ENCODE measurements around the gene DUSP1.

Gene DUSP1

DNA sequence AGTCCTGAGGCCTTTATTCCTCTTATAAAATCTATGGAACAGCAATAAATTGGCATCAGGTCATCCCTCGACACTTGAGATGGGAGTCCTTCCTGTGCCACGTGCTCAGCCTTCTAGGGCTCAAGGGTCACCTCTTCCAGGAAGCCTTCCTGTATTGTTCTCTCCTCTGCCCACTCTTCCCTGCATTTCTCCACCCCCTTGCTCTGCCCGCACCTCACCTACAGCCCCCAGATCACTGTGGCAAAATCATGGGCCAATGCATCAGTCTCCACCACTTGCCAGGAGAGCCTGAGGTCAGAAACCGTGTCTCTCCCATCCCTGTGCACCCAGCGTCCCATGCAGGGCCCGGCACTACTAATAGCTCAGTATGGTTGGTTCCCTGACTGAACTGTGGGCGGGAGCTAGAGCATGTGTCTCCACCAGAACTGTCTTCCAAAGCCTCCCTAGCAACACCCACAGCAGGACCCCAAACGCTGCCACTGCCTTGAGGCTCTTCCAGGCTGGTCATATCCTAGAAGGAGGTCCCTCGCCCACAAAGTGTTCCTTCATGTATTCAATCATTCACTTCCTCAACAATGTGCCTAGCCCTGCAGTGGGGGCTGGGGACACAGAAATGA, 13.5 kb downstream of the DUSP1 start:
- POLR2A ChIA-PET = interaction anchor here (0.6 to 3.4 kb wide), 3 partner anchors 10 to 23 kb away, joined by 3 to 28 read pairs (median 4); partner anchors contain the start of gene DUSP1
- no peak for DNase-seq (ENCODE audit: low read depth, low spot score)
- no peak overlapping the region for H3K4me3 ChIP-seq (ENCODE audit: low read depth, low read length)
- TF ChIP-seq, protein P1, sequence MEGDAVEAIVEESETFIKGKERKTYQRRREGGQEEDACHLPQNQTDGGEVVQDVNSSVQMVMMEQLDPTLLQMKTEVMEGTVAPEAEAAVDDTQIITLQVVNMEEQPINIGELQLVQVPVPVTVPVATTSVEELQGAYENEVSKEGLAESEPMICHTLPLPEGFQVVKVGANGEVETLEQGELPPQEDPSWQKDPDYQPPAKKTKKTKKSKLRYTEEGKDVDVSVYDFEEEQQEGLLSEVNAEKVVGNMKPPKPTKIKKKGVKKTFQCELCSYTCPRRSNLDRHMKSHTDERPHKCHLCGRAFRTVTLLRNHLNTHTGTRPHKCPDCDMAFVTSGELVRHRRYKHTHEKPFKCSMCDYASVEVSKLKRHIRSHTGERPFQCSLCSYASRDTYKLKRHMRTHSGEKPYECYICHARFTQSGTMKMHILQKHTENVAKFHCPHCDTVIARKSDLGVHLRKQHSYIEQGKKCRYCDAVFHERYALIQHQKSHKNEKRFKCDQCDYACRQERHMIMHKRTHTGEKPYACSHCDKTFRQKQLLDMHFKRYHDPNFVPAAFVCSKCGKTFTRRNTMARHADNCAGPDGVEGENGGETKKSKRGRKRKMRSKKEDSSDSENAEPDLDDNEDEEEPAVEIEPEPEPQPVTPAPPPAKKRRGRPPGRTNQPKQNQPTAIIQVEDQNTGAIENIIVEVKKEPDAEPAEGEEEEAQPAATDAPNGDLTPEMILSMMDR (IDR thresholded peaks at IDR 0.05; ENCODE audit: insufficient read depth, low read length, missing control alignments) = no peak
- CTCF ChIA-PET = interaction anchor here (0.9 to 2.9 kb wide), 9 partner anchors 8 to 174 kb away, joined by 3 to 14 read pairs (median 3); no protein-coding TSS in a partner anchor

DNA sequence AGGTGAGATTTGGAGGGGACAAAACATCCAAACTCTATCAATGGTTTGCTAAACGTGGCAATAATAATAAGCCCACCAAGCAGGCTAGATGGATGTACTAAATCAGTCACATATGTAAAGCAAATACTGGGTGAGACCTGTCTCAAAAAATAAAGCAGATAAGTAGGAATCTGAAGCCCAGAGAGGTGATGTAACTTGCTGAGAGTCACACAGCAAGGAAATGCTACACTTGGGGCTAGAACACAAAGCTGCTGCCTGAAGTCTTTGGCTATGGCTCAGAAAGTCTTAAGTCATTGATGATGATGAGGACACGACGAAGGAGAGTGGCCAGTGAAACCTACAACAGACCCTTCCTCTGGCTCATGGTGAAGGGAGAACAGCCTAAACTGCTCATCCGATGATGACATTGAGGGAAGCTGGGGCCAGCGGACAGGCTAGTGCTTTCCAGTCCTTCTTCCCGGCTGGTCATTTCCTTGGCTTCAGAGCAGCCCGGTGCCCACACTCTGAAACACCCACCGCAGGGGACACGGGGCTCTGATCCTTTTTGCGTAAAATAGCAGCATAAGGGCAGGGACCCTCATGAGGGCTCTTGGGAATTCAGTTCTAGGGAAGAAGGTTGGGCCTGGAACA, 14.1 kb downstream of the DUSP1 start:
- no peak overlapping the region for H3K4me3 ChIP-seq (ENCODE audit: low read depth, low read length)
- no peak for DNase-seq (ENCODE audit: low read depth, low spot score)
- TF ChIP-seq, protein P1 (IDR thresholded peaks at IDR 0.05; ENCODE audit: insufficient read depth, low read length, missing control alignments) = no peak
- POLR2A ChIA-PET = interaction anchor here (3.4 kb wide), 1 partner anchor 14 kb away, joined by 28 read pairs; the partner anchor contains the start of gene DUSP1
- CTCF ChIA-PET = interaction anchor here (1.0 kb wide), 1 partner anchor 16 kb away, joined by 3 read pairs; no protein-coding TSS in a partner anchor

DNA sequence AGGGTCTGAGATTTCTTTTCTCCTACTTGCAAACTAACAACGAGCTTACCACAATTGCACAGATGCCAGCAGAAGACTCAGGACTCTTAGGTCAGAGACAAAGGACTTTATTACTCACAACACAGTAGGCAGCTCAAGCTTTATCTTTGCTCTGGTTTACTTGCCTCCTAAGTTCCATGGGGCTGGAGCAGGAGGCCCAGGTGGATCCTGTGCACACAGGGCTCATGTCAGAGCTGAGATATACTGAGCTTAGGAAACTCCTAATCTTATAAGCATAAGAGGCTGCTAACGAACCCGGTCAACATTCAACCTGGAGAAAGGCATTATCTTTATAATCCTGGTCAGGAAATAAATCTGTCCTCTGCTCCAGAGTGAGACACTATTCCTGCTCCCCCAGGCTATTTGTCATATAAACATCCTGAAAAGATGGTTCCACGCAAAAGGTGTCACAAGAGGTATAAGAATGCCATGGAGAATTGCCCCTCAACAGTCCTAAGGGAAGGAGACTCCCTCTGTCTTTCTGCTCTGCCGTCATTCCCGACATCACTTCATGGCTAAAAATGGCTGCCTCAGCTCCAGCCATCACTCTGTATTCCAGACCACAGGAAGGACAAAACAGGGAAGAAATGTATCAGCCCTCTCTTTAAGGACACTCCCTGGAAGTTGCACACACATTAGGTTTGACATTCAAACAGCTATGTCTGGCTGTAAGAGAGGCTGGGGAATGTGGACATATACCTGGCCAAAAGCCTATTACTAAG, 16.2 kb downstream of the DUSP1 start:
- no peak overlapping the region for H3K4me3 ChIP-seq (ENCODE audit: low read depth, low read length)
- TF ChIP-seq, protein P1 (IDR thresholded peaks at IDR 0.05; ENCODE audit: insufficient read depth, low read length, missing control alignments) = no peak
- CTCF ChIA-PET = interaction anchor here (0.6 to 2.5 kb wide), 8 partner anchors 9 to 177 kb away, joined by 3 to 8 read pairs (median 4); no protein-coding TSS in a partner anchor
- no peak for DNase-seq (ENCODE audit: low read depth, low spot score)
- POLR2A ChIA-PET = interaction anchor here (1.2 kb wide), 1 partner anchor 14 kb away, joined by 4 read pairs; no protein-coding TSS in a partner anchor

DNA sequence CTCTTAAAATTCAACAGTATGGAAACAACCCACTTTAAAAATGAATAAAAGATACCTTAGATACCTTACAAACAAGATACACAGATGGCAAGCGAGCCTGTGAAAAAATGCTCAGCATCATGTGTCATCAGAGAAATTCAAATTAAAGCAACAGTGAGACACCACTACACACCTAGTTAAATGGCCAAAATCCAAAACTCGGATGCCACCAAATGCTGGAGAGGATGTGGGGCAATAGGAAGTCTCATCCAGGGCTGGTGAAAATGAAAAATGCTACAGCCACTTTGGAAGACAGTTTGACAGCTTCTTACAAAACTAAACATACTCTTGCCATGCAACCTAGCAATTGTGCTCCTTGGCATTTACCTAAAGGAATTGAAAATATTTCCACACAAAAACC, 17.9 kb downstream of the DUSP1 start:
- ChIA-PET CTCF (interaction anchor here (1.0 to 2.5 kb wide), 6 partner anchors 13 to 179 kb away, joined by 3 to 12 read pairs (median 4); no protein-coding TSS in a partner anchor), POLR2A (no interaction called here)
- DNase-seq (ENCODE audit: low read depth, low spot score) = no peak
- TF ChIP-seq, protein P1 (IDR thresholded peaks at IDR 0.05; ENCODE audit: insufficient read depth, low read length, missing control alignments) = no peak
- H3K4me3 ChIP-seq (ENCODE audit: low read depth, low read length) = no peak overlapping the region

DNA sequence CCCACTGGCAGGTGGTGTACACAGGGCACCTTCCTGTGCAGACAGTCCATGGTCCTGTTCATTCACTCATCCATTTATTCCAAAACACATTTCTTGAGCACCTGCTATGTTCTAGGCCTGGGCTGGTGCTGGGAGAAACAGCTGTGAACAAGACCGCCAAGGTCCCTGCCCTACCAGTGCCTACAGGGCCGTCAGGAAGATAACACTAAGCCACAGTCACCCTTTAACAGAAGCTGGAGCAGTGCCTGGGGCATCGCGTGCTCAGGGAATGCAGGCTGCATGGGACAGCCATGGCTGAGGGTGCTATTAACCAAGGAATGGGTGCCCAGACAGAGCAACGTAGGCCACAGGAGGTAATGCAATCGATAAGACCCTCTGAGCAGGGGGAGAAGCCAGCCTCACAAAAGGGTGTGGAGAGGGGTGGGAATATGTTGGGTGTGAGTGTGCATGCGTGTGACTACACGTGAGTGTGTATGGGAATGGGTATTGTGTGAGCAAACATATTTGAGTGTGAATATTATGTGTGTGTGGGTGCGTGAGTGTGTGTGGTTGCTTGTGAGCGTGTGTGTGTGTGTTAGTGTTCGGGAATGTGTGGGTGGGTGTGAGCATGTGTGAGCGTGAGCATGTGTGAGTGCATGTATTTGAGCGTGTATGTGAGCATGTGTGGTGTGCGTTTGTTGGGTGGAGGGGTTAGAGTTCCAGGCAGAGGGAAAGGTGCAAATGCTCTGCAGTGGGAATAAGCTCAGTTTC, 19.1 kb downstream of the DUSP1 start:
- TF ChIP-seq, protein P1 (IDR thresholded peaks at IDR 0.05; ENCODE audit: insufficient read depth, low read length, missing control alignments) = no peak
- no peak for DNase-seq (ENCODE audit: low read depth, low spot score)
- H3K4me3 ChIP-seq (ENCODE audit: low read depth, low read length) = no peak overlapping the region
- CTCF ChIA-PET = interaction anchor here (0.8 to 2.5 kb wide), 9 partner anchors 9 to 181 kb away, joined by 3 to 12 read pairs (median 3); no protein-coding TSS in a partner anchor
- POLR2A ChIA-PET = interaction anchor here (0.7 to 1.0 kb wide), 2 partner anchors 13 to 19 kb away, joined by 3 read pairs; partner anchors contain the start of gene DUSP1
